ENCODE data around the gene NF1.

DNA sequence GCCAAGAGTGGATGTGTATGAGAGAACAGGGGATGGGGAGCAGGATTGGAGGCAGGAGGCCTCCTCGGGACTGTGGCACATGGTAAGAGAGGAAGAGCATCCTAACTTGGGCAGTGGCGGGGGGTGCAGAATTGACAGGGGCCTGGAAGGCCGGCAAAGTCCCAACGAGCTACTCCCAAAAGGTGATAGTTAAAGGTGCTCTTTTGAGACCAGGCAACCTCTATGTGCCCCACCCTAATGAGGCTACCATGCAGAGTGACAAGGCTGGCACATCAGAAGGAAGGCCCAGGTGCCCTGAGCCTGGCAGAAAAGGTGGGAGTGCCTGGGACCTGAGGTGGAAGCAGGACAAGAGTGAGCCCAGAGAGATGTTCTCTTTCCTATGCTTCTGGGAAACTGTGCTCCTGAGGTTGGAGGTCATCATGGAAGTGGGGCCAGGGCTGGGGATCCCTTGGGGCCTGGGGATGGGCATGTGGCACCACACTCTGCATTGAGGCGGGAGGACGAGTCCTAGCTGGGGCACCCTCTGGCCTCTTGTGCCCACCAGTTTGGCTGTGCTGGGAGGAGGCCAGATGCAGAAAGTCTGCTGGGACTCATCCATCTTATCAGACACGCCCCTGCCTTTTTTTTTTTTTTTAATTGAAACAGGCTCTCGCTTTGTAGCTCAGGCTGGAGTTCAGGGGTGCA is 302.6 kb downstream of the NF1 start:
- TF ChIP-seq POLR2AphosphoS5 (IDR thresholded peaks at IDR 0.05; ENCODE audit: low read depth, low read length) (no peak), TAF1 (IDR thresholded peaks at IDR 0.05; ENCODE audit: borderline replicate concordance, insufficient read depth, low read length) (no peak), SIN3A (IDR thresholded peaks at IDR 0.05; ENCODE audit: borderline replicate concordance, insufficient read depth, low read length) (no peak)
- TF ChIP-seq, protein P1, sequence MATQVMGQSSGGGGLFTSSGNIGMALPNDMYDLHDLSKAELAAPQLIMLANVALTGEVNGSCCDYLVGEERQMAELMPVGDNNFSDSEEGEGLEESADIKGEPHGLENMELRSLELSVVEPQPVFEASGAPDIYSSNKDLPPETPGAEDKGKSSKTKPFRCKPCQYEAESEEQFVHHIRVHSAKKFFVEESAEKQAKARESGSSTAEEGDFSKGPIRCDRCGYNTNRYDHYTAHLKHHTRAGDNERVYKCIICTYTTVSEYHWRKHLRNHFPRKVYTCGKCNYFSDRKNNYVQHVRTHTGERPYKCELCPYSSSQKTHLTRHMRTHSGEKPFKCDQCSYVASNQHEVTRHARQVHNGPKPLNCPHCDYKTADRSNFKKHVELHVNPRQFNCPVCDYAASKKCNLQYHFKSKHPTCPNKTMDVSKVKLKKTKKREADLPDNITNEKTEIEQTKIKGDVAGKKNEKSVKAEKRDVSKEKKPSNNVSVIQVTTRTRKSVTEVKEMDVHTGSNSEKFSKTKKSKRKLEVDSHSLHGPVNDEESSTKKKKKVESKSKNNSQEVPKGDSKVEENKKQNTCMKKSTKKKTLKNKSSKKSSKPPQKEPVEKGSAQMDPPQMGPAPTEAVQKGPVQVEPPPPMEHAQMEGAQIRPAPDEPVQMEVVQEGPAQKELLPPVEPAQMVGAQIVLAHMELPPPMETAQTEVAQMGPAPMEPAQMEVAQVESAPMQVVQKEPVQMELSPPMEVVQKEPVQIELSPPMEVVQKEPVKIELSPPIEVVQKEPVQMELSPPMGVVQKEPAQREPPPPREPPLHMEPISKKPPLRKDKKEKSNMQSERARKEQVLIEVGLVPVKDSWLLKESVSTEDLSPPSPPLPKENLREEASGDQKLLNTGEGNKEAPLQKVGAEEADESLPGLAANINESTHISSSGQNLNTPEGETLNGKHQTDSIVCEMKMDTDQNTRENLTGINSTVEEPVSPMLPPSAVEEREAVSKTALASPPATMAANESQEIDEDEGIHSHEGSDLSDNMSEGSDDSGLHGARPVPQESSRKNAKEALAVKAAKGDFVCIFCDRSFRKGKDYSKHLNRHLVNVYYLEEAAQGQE (IDR thresholded peaks at IDR 0.05; ENCODE audit: insufficient read depth in 1 of 2, low read depth in 2 of 2, low read length in 2 of 2) = no peak
